HepG2 (cell line): ENCODE results near the gene BCAP29. TPM values are rescaled to one million over a fixed set of nuclear protein-coding genes. Genes with fewer than 3 reads are reported as not detected.
A peak's percentile ranks its signal among the peaks of the same experiment; 100 is the strongest.

Experiments
- ATAC-seq: fragments of 200-7000 bp; cut with Tn5 transposase; 3 replicates; pipeline ENCODE4 v1.9.1; 2020; ENCODE audit warnings: mild to moderate bottlenecking, moderate library complexity
- BruUV-seq: library from RNA; stranded (reverse); fragments of 400-500 nt; replicated peaks from 2 replicates; lab custom pipeline; 2021; lab: Mats Ljungman, UMichigan
- CTCF ChIA-PET: fragments of 300-600 bp; formaldehyde crosslinking; extraction: SDS; loops from one replicate; lab custom pipeline; 2021; ENCODE audit warnings: low total read pairs, inconsistent platforms, low intra/inter-chr PET ratio; lab: Yijun Ruan, JAX
- POLR2A ChIA-PET: fragments of 350-600 bp; sonication (Branson Sonifier 250); formaldehyde crosslinking; loops from one replicate; lab custom pipeline; 2020; ENCODE audit warnings: antibody characterized with exemption, inconsistent platforms; lab: Yijun Ruan, JAX
- DNase-seq: peaks from one replicate; pipeline ENCODE4 v3.0.0-alpha.2; 2015; ENCODE audit warnings: low spot score
- FAIRE-seq: peaks from 3 replicates; lab custom pipeline; 2011; peaks lifted over from hg19 to GRCh38; lab: Jason Lieb, UNC
- H2AFZ ChIP-seq: one replicate; pipeline ENCODE4 v1.6.1; 2011; ENCODE audit warnings: low read length, inconsistent platforms
- H3K27ac ChIP-seq: fragments of 300-600 bp; 3 replicates; pipeline ENCODE4 v1.8.0; 2011; ENCODE audit warnings: mixed run types, mild to moderate bottlenecking, mixed read lengths, low read length, inconsistent platforms; ENCODE audit not compliant: insufficient read depth; ENCODE audit errors: extremely low read length
- H3K27me3 ChIP-seq, 2 experiments: fragments of 200-600 bp in 1 of 2; 2 replicates in 1 of 2; 3 replicates in 1 of 2; pipeline versions ENCODE4 v1.6.0 to v1.8.0; 2011; ENCODE audit warnings: low read length in 2 of 2, mild to moderate bottlenecking in 2 of 2, moderate library complexity in 2 of 2, inconsistent platforms in 1 of 2; ENCODE audit not compliant: insufficient read depth in 2 of 2, control insufficient read depth in 1 of 2
- H3K36me3 ChIP-seq, 2 experiments: fragments of 200-600 bp in 1 of 2; replicated peaks in 1 of 2; 2 replicates in 1 of 2; 3 replicates in 1 of 2; pipeline versions ENCODE4 v1.5.1 to v1.8.0; 2011; ENCODE audit warnings: low read length in 2 of 2, inconsistent platforms in 1 of 2; ENCODE audit not compliant: insufficient read depth in 2 of 2, control insufficient read depth in 1 of 2
- H3K4me1 ChIP-seq: 2 replicates; pipeline ENCODE4 v1.5.1; 2012; ENCODE audit warnings: low read length, inconsistent platforms; ENCODE audit not compliant: insufficient read depth
- H3K4me2 ChIP-seq: 2 replicates; pipeline ENCODE4 v1.6.0; 2011; ENCODE audit warnings: low read depth, low read length, inconsistent platforms
- H3K4me3 ChIP-seq, 3 experiments: fragments of 200-600 bp in 1 of 3; sonication (generic), shearing (Covaris generic) in 1 of 3; replicated peaks in 1 of 3; 2 replicates each; pipeline ENCODE4 v1.5.1; 2011 to 2016; ENCODE audit warnings: low read length in 3 of 3, inconsistent platforms in 2 of 3, low read depth in 2 of 3, mild to moderate bottlenecking in 2 of 3, control low read depth in 1 of 3, mixed read lengths in 1 of 3; ENCODE audit not compliant: insufficient read depth in 1 of 3
- H3K79me2 ChIP-seq: one replicate; pipeline ENCODE4 v1.6.1; 2011; ENCODE audit warnings: low read length, inconsistent platforms; ENCODE audit not compliant: insufficient read depth
- H3K9ac ChIP-seq: 2 replicates; pipeline ENCODE4 v1.6.0; 2011; ENCODE audit warnings: mild to moderate bottlenecking, low read depth, low read length, inconsistent platforms; ENCODE audit not compliant: insufficient read depth
- H3K9me3 ChIP-seq: 2 replicates; pipeline ENCODE4 v1.5.1; 2012; ENCODE audit warnings: mild to moderate bottlenecking, low read length
- H4K20me1 ChIP-seq: 2 replicates; pipeline ENCODE4 v1.6.0; 2011; ENCODE audit warnings: inconsistent platforms, mild to moderate bottlenecking, low read length, moderate library complexity; ENCODE audit not compliant: insufficient read depth
- ARNT2 ChIP-seq: sonication (generic); formaldehyde crosslinking; IDR thresholded peaks from 2 replicates; pipeline ENCODE4 v1.8.0; 2022; ENCODE audit warnings: mild to moderate bottlenecking, low read depth, missing genetic modification reagents, moderate library complexity
- GLI4 ChIP-seq: sonication (generic); formaldehyde crosslinking; IDR thresholded peaks from 2 replicates; pipeline ENCODE4 v1.5.1; 2020; ENCODE audit warnings: missing genetic modification reagents, mild to moderate bottlenecking, moderate library complexity, borderline replicate concordance
- MYNN ChIP-seq: sonication (generic); formaldehyde crosslinking; IDR thresholded peaks from 2 replicates; pipeline ENCODE4 v1.4.0; 2020; ENCODE audit warnings: mild to moderate bottlenecking, low read depth, missing genetic modification reagents
- SNAPC4 ChIP-seq: sonication (generic); formaldehyde crosslinking; IDR thresholded peaks from 2 replicates; pipeline ENCODE4 v1.4.0; 2020; ENCODE audit warnings: mild to moderate bottlenecking, missing genetic modification reagents
- ZNF160 ChIP-seq: sonication (generic); formaldehyde crosslinking; IDR thresholded peaks from 2 replicates; pipeline ENCODE4 v1.8.0; 2022; ENCODE audit warnings: mild to moderate bottlenecking, inconsistent platforms, missing genetic modification reagents
- ZNF737 ChIP-seq: sonication (generic); formaldehyde crosslinking; IDR thresholded peaks from 2 replicates; pipeline ENCODE4 v1.5.0; 2020; ENCODE audit warnings: missing genetic modification reagents, mild to moderate bottlenecking, borderline replicate concordance
- WGBS: methylation state at CpG from one replicate; pipeline ENCODE4 v1.1.6; 2017; ENCODE audit warnings: low lambda C conversion rate; 5-methylcytosine and 5-hydroxymethylcytosine counted together
- in situ Hi-C: cut with HindIII; loops from 2 replicates; pipeline ENCODE4 v1.10.0; 2017; ENCODE audit warnings: low pct_unique_long_range_greater_than_20kb; ENCODE audit not compliant: extremely low pct_ligation_motif_present
- intact Hi-C: fragments of 100-400 bp; cut with micrococcal nuclease; formaldehyde crosslinking; loops from one replicate; pipeline ENCODE4 v1.10.0; 2022; ENCODE audit not compliant: unreplicated experiment
- polyA plus RNA-seq, 8 experiments: library from polyadenylated mRNA; depleted of rRNA in 3 of 8; stranded (reverse) in 7 of 8; unstranded in 1 of 8; fragments of >200 nt; fragmentation: Illumina TruSeq in 4 of 8; extraction: Trizol in 4 of 8; gene quantifications; 2 replicates each; pipeline versions ENCODE4 v1.2.1 to v1.2.3, GENCODE V29; 2011 to 2016; ENCODE audit warnings: low read depth in 4 of 8, missing spikeins in 1 of 8, mixed read lengths in 1 of 8; ENCODE audit not compliant: insufficient read depth in 1 of 8
- total RNA-seq, 5 experiments: library from RNA; depleted of rRNA; stranded (reverse); fragments of >200 nt; fragmentation: Illumina TruSeq; extraction: Trizol; gene quantifications; 2 replicates each; pipeline ENCODE4 v1.2.3, GENCODE V29; 2016; ENCODE audit warnings: low read depth in 1 of 5

BCAP29 gene
- total and polyA plus RNA-seq, 2 of the 13 experiments (the other 11 are each of a cell fraction or from before 2014, with no cell fraction given): 15.3 to 35.6 TPM

GRCh38 chr7:107543338-107543993, 36.6 kb upstream of the BCAP29 start (continued):
- no peak for TF ChIP-seq SNAPC4 (CRISPR knock-in tag)
- TF ChIP-seq ARNT2: no peak
- TF ChIP-seq GLI4: no peak

GRCh38 chr7:107544848-107545591, 35.0 kb upstream of the BCAP29 start:
- intact Hi-C loops (no loop called here), in situ Hi-C loops (no loop called here)
- no peak overlapping the region for H2AFZ ChIP-seq
- DNase-seq: no peak
- H3K4me3 ChIP-seq: no peak overlapping the region
- H3K9ac ChIP-seq: no peak overlapping the region
- H4K20me1 ChIP-seq: no peaks in the 10 kb centered on the region; the same call in 1 of the 2 replicates
- H3K79me2 ChIP-seq: peaks cover 9% of the 10 kb centered on the region
- peaks cover 5 to 37% of the 10 kb centered on the region in 2 experiments for H3K36me3 ChIP-seq
- TF ChIP-seq MYNN (CRISPR knock-in tag): no peak
- peak; percentile 93 for TF ChIP-seq ZNF160 (CRISPR knock-in tag)
- no peak for TF ChIP-seq ZNF737 (CRISPR knock-in tag)
- BruUV-seq: no TSS peak
- H3K27me3 ChIP-seq: no peaks in the 10 kb centered on the region
- H3K27ac ChIP-seq: no peak overlapping the region
- no peak for ATAC-seq
- H3K4me1 ChIP-seq: peaks cover 17% of the 10 kb centered on the region
- H3K9me3 ChIP-seq: peaks cover 9% of the 10 kb centered on the region; the same call in 1 of the 2 replicates
- ChIA-PET CTCF (no interaction called here), POLR2A (no interaction called here)
- FAIRE-seq: no peak
- WGBS: over 99% methylated on average over 4 of the region's 4 CpGs
- no peak overlapping the region for H3K4me2 ChIP-seq
